GM12801 (cell line): ENCODE results near the gene BSN.

ENCODE experiments used
- TF ChIP-seq, protein P1 (sequence below): IDR thresholded peaks from one replicate; pipeline ENCODE4 v1.5.1; 2011; ENCODE audit warnings: control low read depth; ENCODE audit not compliant: insufficient read length; ENCODE audit errors: extremely low read depth

BSN gene

DNA sequence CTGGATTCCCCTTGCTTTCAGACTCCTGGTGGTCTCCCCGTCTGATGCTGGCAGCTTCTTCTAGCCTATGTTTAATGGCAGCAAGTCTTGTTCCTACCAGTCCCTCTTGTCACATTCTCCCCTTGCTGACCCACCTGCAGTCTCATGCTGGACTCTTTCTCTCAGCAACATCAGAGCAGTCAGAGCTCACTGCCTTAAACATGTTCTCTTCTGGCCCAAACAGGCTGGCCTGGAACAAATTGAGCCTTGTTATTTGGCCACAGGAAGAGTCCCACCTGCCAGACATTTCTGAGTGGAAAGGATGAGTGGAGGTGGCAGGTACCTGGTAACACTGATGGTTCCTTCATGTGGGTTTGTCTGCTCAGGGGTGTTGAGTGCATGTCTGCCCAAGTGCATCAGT is 60.7 kb downstream of the BSN start:
- TF ChIP-seq, protein P1, sequence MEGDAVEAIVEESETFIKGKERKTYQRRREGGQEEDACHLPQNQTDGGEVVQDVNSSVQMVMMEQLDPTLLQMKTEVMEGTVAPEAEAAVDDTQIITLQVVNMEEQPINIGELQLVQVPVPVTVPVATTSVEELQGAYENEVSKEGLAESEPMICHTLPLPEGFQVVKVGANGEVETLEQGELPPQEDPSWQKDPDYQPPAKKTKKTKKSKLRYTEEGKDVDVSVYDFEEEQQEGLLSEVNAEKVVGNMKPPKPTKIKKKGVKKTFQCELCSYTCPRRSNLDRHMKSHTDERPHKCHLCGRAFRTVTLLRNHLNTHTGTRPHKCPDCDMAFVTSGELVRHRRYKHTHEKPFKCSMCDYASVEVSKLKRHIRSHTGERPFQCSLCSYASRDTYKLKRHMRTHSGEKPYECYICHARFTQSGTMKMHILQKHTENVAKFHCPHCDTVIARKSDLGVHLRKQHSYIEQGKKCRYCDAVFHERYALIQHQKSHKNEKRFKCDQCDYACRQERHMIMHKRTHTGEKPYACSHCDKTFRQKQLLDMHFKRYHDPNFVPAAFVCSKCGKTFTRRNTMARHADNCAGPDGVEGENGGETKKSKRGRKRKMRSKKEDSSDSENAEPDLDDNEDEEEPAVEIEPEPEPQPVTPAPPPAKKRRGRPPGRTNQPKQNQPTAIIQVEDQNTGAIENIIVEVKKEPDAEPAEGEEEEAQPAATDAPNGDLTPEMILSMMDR = no peak

DNA sequence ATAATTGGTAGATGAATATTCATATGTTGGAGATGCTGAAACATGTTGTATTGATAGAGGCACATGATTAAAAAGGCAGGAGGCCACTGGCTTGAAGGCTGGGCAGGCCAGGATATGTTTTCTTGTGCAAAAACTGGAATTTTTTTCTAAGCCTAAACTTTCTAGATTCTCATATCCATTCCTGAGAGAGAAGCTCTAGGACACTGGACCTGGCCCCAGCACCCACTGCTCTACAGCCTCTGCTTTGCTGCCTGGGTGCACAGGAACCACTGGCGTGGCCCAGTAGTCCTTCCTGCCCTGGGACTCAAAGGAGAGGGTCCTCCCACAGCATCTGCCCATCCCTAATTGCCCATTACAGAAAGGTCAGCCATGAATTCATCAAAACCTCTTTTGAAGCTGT is 61.8 kb downstream of the BSN start:
- TF ChIP-seq, protein P1 = no peak

DNA sequence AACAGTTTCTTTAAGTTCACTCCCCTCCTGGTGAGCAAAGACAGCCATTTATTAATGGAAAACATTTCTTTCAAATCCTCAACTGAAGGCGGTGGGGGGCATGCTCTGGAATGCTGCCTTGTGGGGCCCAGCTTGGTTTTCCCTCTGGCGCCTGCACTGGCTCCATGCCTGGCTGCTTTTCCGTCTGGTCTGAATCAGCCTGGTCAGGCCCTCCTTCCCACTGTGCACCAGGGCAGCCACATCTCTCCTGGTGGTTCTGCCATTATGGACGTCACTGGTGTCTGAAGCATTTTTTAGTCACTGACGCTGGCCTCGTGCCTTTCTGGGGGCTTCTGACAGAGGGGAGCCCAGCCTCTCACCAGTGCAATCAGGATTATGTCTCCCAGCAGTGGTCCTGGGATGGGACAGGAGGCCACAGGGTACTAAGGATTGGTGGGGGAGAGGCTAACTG is 62.2 kb downstream of the BSN start:
- TF ChIP-seq, protein P1 = no peak

DNA sequence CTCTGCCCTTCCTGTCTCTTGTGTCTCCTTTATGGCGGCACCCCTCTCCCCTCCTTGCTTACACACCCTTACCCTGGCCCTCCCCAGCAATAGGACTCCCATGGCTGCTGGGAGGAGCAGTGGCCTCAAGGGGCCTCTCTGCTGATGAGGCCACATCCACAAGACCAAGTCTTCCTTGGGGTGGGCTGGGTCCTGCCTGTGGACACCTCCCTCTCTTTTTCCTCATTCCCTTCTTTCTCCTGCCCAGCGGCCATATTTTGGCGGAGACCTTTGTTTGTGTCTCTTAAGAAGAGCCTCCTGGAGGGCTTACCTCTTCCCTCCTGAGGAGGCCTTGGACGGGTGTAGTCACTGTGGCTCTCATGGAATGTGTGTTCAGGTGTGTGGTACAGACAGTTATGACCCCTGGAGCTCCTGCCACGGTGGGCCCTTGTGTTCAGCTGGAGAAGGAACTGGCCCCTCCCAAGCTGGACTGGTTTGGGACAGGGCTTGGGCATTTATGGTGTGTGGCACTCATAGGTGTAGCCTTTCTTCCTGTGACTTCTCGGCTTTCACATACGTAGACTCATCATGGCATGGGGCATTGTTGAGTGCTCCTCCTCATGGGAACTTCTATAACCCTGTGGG is 63.2 kb downstream of the BSN start:
- TF ChIP-seq, protein P1 = no peak

DNA sequence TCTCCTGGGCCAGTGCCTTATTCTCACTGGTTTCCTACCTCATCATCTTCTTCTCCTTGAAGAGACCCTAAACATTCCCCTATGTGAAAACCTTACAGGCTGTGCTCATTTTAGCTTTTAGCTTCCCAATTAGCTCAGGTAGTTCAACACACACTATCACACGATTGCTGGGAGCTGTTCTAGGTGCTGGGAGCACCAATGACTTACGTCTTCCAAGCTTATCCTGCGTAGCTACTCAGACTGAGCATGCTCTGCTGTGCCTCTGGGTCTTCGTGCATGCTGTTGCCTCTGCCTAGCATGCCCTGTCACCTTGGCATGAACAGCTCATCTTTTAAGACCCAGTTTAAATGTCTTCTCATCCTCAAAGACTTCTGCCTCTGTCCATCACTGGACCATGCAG is 64.1 kb downstream of the BSN start:
- TF ChIP-seq, protein P1 = no peak

DNA sequence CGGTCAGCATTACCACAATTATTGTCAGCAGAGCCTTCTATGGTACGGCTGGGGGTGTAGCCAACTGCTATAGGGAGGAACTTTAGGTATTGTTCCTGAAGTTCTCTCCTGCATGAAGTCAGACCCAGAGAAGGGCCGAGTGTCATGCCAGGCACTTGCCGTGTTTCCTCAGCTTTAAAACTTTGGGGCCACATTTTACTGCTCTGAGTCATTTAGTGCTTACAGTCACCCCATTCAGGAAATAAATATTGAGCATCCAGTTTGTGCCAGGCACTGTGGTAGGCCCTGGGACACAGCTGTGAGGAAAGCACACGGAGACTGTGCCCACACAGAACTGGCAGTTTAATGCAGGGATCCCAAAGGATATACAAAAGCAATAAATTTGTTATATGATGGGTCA is 65.4 kb downstream of the BSN start:
- TF ChIP-seq, protein P1 = no peak

DNA sequence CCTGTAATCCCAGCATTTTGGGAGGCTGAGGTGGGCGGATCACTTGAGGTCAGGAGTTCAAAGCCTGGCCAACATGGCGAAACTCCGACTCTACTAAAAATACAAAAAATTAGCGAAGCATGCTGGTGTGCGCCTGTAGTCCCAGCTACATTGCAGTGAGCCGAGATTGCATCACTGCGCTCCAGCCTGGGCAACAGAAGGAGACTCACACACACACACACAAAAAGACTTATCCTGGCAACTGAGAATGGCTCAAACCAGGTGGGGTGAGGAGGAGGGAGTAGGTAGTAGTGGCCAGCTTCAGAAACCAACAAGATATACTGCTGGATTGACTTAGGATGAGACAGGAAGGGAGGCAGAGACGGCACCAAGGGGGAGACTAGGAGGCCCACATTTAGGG is 66.5 kb downstream of the BSN start:
- TF ChIP-seq, protein P1 = no peak
